GM19035 (cell line): ENCODE data around the gene ITK.

ENCODE experiments used
- ATAC-seq: cut with Tn5 transposase; IDR thresholded peaks from one replicate; pipeline ENCODE4 v1.9.1; 2021; ENCODE audit not compliant: unreplicated experiment

ITK gene

DNA sequence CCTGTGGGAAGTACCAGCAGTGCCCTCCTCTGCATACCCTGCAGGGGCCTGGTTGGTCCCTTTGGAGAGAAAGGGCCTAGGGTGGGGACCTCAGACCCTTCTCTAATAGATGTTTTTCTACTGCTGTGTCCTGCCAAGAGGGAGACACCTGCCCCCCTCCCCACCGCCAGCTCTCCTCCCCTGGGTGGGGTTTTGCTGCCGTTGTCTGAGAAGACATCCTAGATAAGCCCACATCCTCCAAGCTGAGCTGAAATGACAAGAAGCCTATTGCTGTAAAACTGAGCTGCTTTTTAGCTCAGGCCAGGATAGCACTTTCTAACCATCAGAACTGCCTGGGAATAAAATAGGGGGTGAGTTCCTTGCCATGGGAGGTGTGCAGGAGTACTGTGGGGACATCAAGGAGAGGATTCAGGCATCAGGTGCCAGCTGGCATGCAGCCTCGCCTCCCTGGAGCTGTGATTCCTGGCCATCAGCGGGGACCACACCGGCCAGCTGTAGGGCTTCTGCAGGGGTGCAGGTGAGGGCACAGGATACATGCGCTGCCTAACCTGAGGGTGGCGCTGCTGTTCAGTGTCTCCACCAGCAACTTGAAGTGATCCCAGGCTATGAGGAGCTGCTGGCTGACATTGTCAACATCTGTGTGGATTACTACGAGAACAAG lies 123.2 kb downstream of the ITK start:
- no peak for ATAC-seq
